ENCODE data around the gene AK1.
A peak's percentile ranks its signal among the peaks of the same experiment; 100 is the strongest.

The AK1 gene

GRCh38 chr9:127904561-127905003, 27.1 kb upstream of the AK1 start:
- no peak for TF ChIP-seq POLR2AphosphoS5 (IDR thresholded peaks at IDR 0.05; ENCODE audit: low read depth, low read length)
- no peak for TF ChIP-seq SIN3A (IDR thresholded peaks at IDR 0.05; ENCODE audit: borderline replicate concordance, insufficient read depth, low read length)
- no peak for TF ChIP-seq REST (IDR thresholded peaks at IDR 0.05; ENCODE audit: insufficient read depth in 1 of 2, low read depth in 2 of 2, low read length in 2 of 2)
- no peak for TF ChIP-seq FOXP2 (optimal IDR thresholded peaks at IDR 0.05; ENCODE audit: borderline replicate concordance, extremely low read depth, extremely low read length, insufficient read depth)
- TF ChIP-seq TAF1 (IDR thresholded peaks at IDR 0.05; ENCODE audit: borderline replicate concordance, insufficient read depth, low read length): no peak

- TF ChIP-seq POLR2AphosphoS5 (IDR thresholded peaks at IDR 0.05; ENCODE audit: low read depth, low read length): no peak
- TF ChIP-seq REST (IDR thresholded peaks at IDR 0.05; ENCODE audit: insufficient read depth in 1 of 2, low read depth in 2 of 2, low read length in 2 of 2): no peak
- TF ChIP-seq TAF1 (IDR thresholded peaks at IDR 0.05; ENCODE audit: borderline replicate concordance, insufficient read depth, low read length): no peak
- no peak for TF ChIP-seq FOXP2 (optimal IDR thresholded peaks at IDR 0.05; ENCODE audit: borderline replicate concordance, extremely low read depth, extremely low read length, insufficient read depth)
- TF ChIP-seq SIN3A (IDR thresholded peaks at IDR 0.05; ENCODE audit: borderline replicate concordance, insufficient read depth, low read length): no peak
Observed at GRCh38 chr9:127903557-127904475, 26.3 kb upstream of the AK1 start.

GRCh38 chr9:127899128-127899943, 21.9 kb upstream of the AK1 start, which contains the start of gene ST6GALNAC6:
Gene ST6GALNAC6 (minus strand): TSS chr9:127899603. CDS start chr9:127897981, 1,622 bp downstream.
- TF ChIP-seq TAF1 (IDR thresholded peaks at IDR 0.05; ENCODE audit: borderline replicate concordance, insufficient read depth, low read length) (0 out of 2 replicates have a peak, but pooled peaks have one; percentile 11), SIN3A (IDR thresholded peaks at IDR 0.05; ENCODE audit: borderline replicate concordance, insufficient read depth, low read length) (no peak), REST (IDR thresholded peaks at IDR 0.05; ENCODE audit: insufficient read depth in 1 of 2, low read depth in 2 of 2, low read length in 2 of 2) (no peak)

GRCh38 chr9:127898433-127899127, 21.1 kb upstream of the AK1 start:
- no peak for TF ChIP-seq FOXP2 (optimal IDR thresholded peaks at IDR 0.05; ENCODE audit: borderline replicate concordance, extremely low read depth, extremely low read length, insufficient read depth)
- TF ChIP-seq TAF1 (IDR thresholded peaks at IDR 0.05; ENCODE audit: borderline replicate concordance, insufficient read depth, low read length): no peak
- TF ChIP-seq REST (IDR thresholded peaks at IDR 0.05; ENCODE audit: insufficient read depth in 1 of 2, low read depth in 2 of 2, low read length in 2 of 2): no peak
- TF ChIP-seq POLR2AphosphoS5 (IDR thresholded peaks at IDR 0.05; ENCODE audit: low read depth, low read length): no peak
- TF ChIP-seq SIN3A (IDR thresholded peaks at IDR 0.05; ENCODE audit: borderline replicate concordance, insufficient read depth, low read length): no peak
